Caco-2 (cell line): ENCODE data around the gene GJC3. TPM values are rescaled to one million over a fixed set of nuclear protein-coding genes. Genes with fewer than 3 reads are reported as not detected.

Experiments used
- BruUV-seq: library from RNA; stranded (reverse); fragments of 400-500 nt; replicated peaks from 2 replicates; lab custom pipeline; 2021; lab: Mats Ljungman, UMichigan
- CTCF ChIA-PET: fragments of 300-600 bp; sonication (Branson Sonifier 250); formaldehyde crosslinking; loops from one replicate; lab custom pipeline; 2022; ENCODE audit warnings: antibody characterized with exemption; lab: Charles Lee
- POLR2A ChIA-PET: fragments of 300-600 bp; sonication (Branson Sonifier 250); formaldehyde crosslinking; loops from one replicate; lab custom pipeline; 2022; ENCODE audit warnings: antibody characterized with exemption; lab: Charles Lee
- DNase-seq, 2 experiments: peaks; one replicate each; pipeline versions ENCODE4 v3.0.0 to v3.0.0-alpha.2; 2020 to 2022
- H3K27me3 ChIP-seq: replicated peaks from 2 replicates; pipeline ENCODE4 v1.6.0; 2011; ENCODE audit warnings: low read length; ENCODE audit not compliant: control insufficient read depth, insufficient read depth
- H3K36me3 ChIP-seq: 2 replicates; pipeline ENCODE4 v1.5.1; 2011; ENCODE audit warnings: low read length; ENCODE audit not compliant: control insufficient read depth, insufficient read depth
- H3K4me1 ChIP-seq: fragments of 250-450 bp; sonication (Bioruptor Pico); 2 replicates; pipeline ENCODE4 v1.5.1; 2020; ENCODE audit warnings: mild to moderate bottlenecking
- H3K4me3 ChIP-seq: 2 replicates; pipeline ENCODE4 v1.5.1; 2011; ENCODE audit warnings: low read depth, mild to moderate bottlenecking, control low read depth, low read length
- H3K9me3 ChIP-seq: fragments of 250-450 bp; sonication (Bioruptor Pico); 2 replicates; pipeline ENCODE4 v1.5.1; 2020; ENCODE audit warnings: mild to moderate bottlenecking, moderate library complexity
- H3K27ac Mint-ChIP-seq: one replicate; pipeline ENCODE4 v1.8.0; 2022; ENCODE audit warnings: mixed read lengths; ENCODE audit not compliant: unreplicated experiment
- H3K27me3 Mint-ChIP-seq: one replicate; pipeline ENCODE4 v1.8.0; 2022; ENCODE audit warnings: mixed read lengths; ENCODE audit not compliant: insufficient read depth, unreplicated experiment
- H3K36me3 Mint-ChIP-seq: one replicate; pipeline ENCODE4 v1.8.0; 2022; ENCODE audit warnings: mild to moderate bottlenecking, mixed read lengths; ENCODE audit not compliant: insufficient read depth, unreplicated experiment
- H3K4me1 Mint-ChIP-seq: one replicate; pipeline ENCODE4 v1.8.0; 2022; ENCODE audit warnings: low read depth, mixed read lengths; ENCODE audit not compliant: unreplicated experiment
- H3K4me3 Mint-ChIP-seq: one replicate; pipeline ENCODE4 v1.8.0; 2022; ENCODE audit warnings: mild to moderate bottlenecking, moderate library complexity, mixed read lengths; ENCODE audit not compliant: unreplicated experiment
- H3K9me3 Mint-ChIP-seq: one replicate; pipeline ENCODE4 v1.8.0; 2022; ENCODE audit warnings: mixed read lengths; ENCODE audit not compliant: unreplicated experiment
- intact Hi-C: fragments of 100-400 bp; cut with micrococcal nuclease; formaldehyde crosslinking; loops from one replicate; pipeline ENCODE4 v1.10.0; 2022; ENCODE audit not compliant: unreplicated experiment
- total RNA-seq: library from RNA; stranded (reverse); gene quantifications from 2 replicates; pipeline ENCODE4 v1.2.3, GENCODE V29; 2022
- TF ChIP-seq, protein P1 (sequence below), 2 experiments: fragments of 200-600 bp in 1 of 2; IDR thresholded peaks; 1 replicate in 1 of 2; 2 replicates in 1 of 2; pipeline versions ENCODE4 v1.5.1 to v1.8.0; 2011 to 2022; ENCODE audit warnings: antibody characterized with exemption in 1 of 2, control low read depth in 1 of 2, inconsistent platforms in 1 of 2, low read depth in 1 of 2, low read length in 1 of 2, mild to moderate bottlenecking in 1 of 2, moderate library complexity in 1 of 2; ENCODE audit not compliant: insufficient read depth in 1 of 2, severe bottlenecking in 1 of 2, unreplicated experiment in 1 of 2

Gene GJC3
- total RNA-seq, 1 experiment from 2014 or later: 0.27 TPM

- no peaks in the 10 kb centered on the region for H3K27me3 Mint-ChIP-seq
- Histone ChIP-seq H3K36me3 (no peaks in the 10 kb centered on the region; the same call in 1 of the 2 replicates), H3K27me3 (no peaks in the 10 kb centered on the region), H3K4me3 (no peak overlapping the region), H3K4me1 (no peaks in the 10 kb centered on the region), H3K9me3 (peaks cover 7% of the 10 kb centered on the region; the same call in 1 of the 2 replicates)
- H3K27ac Mint-ChIP-seq: no peak overlapping the region
- POLR2A ChIA-PET: no interaction called here
- CTCF ChIA-PET: no interaction called here
- no peak overlapping the region for H3K4me3 Mint-ChIP-seq
- H3K36me3 Mint-ChIP-seq: peaks cover 26% of the 10 kb centered on the region
- intact Hi-C loops: no loop called here
- H3K9me3 Mint-ChIP-seq: no peaks in the 10 kb centered on the region
- no peaks in the 10 kb centered on the region for H3K4me1 Mint-ChIP-seq
- TF ChIP-seq, protein P1, sequence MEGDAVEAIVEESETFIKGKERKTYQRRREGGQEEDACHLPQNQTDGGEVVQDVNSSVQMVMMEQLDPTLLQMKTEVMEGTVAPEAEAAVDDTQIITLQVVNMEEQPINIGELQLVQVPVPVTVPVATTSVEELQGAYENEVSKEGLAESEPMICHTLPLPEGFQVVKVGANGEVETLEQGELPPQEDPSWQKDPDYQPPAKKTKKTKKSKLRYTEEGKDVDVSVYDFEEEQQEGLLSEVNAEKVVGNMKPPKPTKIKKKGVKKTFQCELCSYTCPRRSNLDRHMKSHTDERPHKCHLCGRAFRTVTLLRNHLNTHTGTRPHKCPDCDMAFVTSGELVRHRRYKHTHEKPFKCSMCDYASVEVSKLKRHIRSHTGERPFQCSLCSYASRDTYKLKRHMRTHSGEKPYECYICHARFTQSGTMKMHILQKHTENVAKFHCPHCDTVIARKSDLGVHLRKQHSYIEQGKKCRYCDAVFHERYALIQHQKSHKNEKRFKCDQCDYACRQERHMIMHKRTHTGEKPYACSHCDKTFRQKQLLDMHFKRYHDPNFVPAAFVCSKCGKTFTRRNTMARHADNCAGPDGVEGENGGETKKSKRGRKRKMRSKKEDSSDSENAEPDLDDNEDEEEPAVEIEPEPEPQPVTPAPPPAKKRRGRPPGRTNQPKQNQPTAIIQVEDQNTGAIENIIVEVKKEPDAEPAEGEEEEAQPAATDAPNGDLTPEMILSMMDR (IDR thresholded peaks at IDR 0.05; ENCODE audit: insufficient read depth in 1 of 2, low read depth in 1 of 2, low read length in 1 of 2, severe bottlenecking in 1 of 2, unreplicated experiment in 1 of 2): no peak
- DNase-seq: no peak
- no TSS peak for BruUV-seq
Observed at GRCh38 chr7:99898023-99898357, 31.4 kb downstream of the GJC3 start.

GRCh38 chr7:99897322-99898022 lies 31.9 kb downstream of the GJC3 start:
- no peaks in the 10 kb centered on the region for H3K9me3 Mint-ChIP-seq
- no peak overlapping the region for H3K27ac Mint-ChIP-seq
- no peak for DNase-seq
- H3K4me1 Mint-ChIP-seq: no peaks in the 10 kb centered on the region
- BruUV-seq: no TSS peak
- no peaks in the 10 kb centered on the region for H3K27me3 Mint-ChIP-seq
- ChIA-PET POLR2A (no interaction called here), CTCF (no interaction called here)
- TF ChIP-seq, protein P1 (IDR thresholded peaks at IDR 0.05; ENCODE audit: insufficient read depth in 1 of 2, low read depth in 1 of 2, low read length in 1 of 2, severe bottlenecking in 1 of 2, unreplicated experiment in 1 of 2): no peak
- H3K36me3 ChIP-seq: no peaks in the 10 kb centered on the region; the same call in 1 of the 2 replicates
- no peaks in the 10 kb centered on the region for H3K4me1 ChIP-seq
- H3K9me3 ChIP-seq: peaks cover 7% of the 10 kb centered on the region; the same call in 1 of the 2 replicates
- H3K4me3 ChIP-seq: no peak overlapping the region
- intact Hi-C loops: no loop called here
- H3K27me3 ChIP-seq: no peaks in the 10 kb centered on the region
- no peak overlapping the region for H3K4me3 Mint-ChIP-seq
- peaks cover 21% of the 10 kb centered on the region for H3K36me3 Mint-ChIP-seq

DNA sequence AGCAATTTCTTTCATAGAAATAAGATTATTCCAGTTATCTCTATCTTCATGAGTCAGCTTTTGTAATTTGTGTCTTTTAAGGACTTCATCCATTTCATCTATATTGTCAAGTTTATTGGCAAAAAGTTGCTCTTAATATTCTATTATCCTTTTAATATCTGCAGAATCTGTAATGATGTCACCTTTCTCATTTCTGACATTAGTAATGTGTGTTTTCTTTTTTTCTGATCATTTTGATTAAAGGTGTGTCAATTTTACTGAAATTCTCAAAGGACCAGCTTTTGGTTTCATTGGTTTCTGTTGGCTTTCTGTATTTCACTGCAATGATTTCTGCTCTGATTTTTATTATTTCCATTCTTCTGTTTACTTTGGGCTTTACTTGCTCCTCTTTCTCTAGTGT lies 34.7 kb downstream of the GJC3 start:
- POLR2A ChIA-PET: interaction anchor here (0.7 kb wide), 1 partner anchor 336 kb away, joined by 4 read pairs; no protein-coding TSS in a partner anchor

More for the DNA sequence above, 34.7 kb downstream of the GJC3 start:
- BruUV-seq: no TSS peak
- Mint-ChIP-seq H3K4me1 (no peaks in the 10 kb centered on the region), H3K27ac (no peak overlapping the region), H3K36me3 (no peaks in the 10 kb centered on the region), H3K27me3 (no peaks in the 10 kb centered on the region), H3K9me3 (peaks cover 6% of the 10 kb centered on the region), H3K4me3 (no peak overlapping the region)
- intact Hi-C loops: no loop called here
- no peaks in the 10 kb centered on the region for H3K4me1 ChIP-seq
- no peak for DNase-seq
- CTCF ChIA-PET: no interaction called here
- H3K27me3 ChIP-seq: no peaks in the 10 kb centered on the region
- no peak overlapping the region for H3K4me3 ChIP-seq
- H3K9me3 ChIP-seq: peaks cover 7% of the 10 kb centered on the region; the same call in 1 of the 2 replicates
- TF ChIP-seq, protein P1 (IDR thresholded peaks at IDR 0.05; ENCODE audit: insufficient read depth in 1 of 2, low read depth in 1 of 2, low read length in 1 of 2, severe bottlenecking in 1 of 2, unreplicated experiment in 1 of 2): no peak
- H3K36me3 ChIP-seq: no peaks in the 10 kb centered on the region
